Right atrium auricular region (tissue), 2 donors: ENCODE measurements around the gene GJE1. TPM values are rescaled to one million over a fixed set of nuclear protein-coding genes. Genes with fewer than 3 reads are reported as not detected.

ENCODE experiments used
- DNase-seq: peaks from one replicate; pipeline ENCODE4 v3.0.0-alpha.2; 2019; ENCODE audit warnings: low spot score
- H3K27ac ChIP-seq, 2 donors: fragments of 200-600 bp; sonication (generic); 1 replicate in 1 of 2; 2 replicates in 1 of 2; pipeline ENCODE4 v1.5.1; 2016 to 2019
- H3K27me3 ChIP-seq, 2 donors: fragments of 200-600 bp; sonication (generic); one replicate each; pipeline versions ENCODE4 v1.5.1 to v1.6.0; 2017 to 2019
- H3K36me3 ChIP-seq: fragments of 200-600 bp; sonication (generic); one replicate; pipeline ENCODE4 v1.5.1; 2016
- H3K4me1 ChIP-seq, 2 donors: fragments of 200-600 bp; sonication (generic); one replicate each; pipeline versions ENCODE4 v1.5.1 to v1.6.0; 2017 to 2019
- H3K4me3 ChIP-seq, 2 donors: fragments of 200-600 bp; sonication (generic); 1 replicate in 1 of 2; 2 replicates in 1 of 2; pipeline ENCODE4 v1.5.1; 2017 to 2019; ENCODE audit warnings: mild to moderate bottlenecking in 1 of 2, moderate library complexity in 1 of 2
- H3K9me3 ChIP-seq, 2 donors: fragments of 200-600 bp; sonication (generic); one replicate each; pipeline ENCODE4 v1.5.1; 2019
- CTCF ChIP-seq, 2 donors: fragments of 200-600 bp; sonication (generic); IDR thresholded peaks; one replicate each; pipeline ENCODE4 v1.5.1; 2019; ENCODE audit warnings: antibody characterized with exemption in 2 of 2
- total RNA-seq, 2 donors: library from RNA; depleted of rRNA; stranded (reverse); fragments of >200 nt; gene quantifications; one replicate each; pipeline ENCODE4 v1.1.0, GENCODE V29; 2016

The GJE1 gene
- total RNA-seq, 2 donors from 2014 or later: not detected

GRCh38 chr6:142183351-142183750 is 50.6 kb downstream of the GJE1 start:
- no peak overlapping the region for H3K27ac ChIP-seq
- no peak for TF ChIP-seq CTCF (IDR thresholded peaks at IDR 0.05)
- H3K9me3 ChIP-seq: peaks cover 0 to 3% of the 10 kb centered on the region in 2 donors
- H3K27me3 ChIP-seq: no peaks in the 10 kb centered on the region
- H3K36me3 ChIP-seq: peaks cover 2% of the 10 kb centered on the region
- DNase-seq: no peak
- H3K4me3 ChIP-seq: no peak overlapping the region
- H3K4me1 ChIP-seq: no peaks in the 10 kb centered on the region

GRCh38 chr6:142184307-142184706 is 51.6 kb downstream of the GJE1 start:
- no peaks in the 10 kb centered on the region for H3K4me1 ChIP-seq
- DNase-seq: no peak
- no peak overlapping the region for H3K27ac ChIP-seq
- H3K4me3 ChIP-seq: no peak overlapping the region
- H3K36me3 ChIP-seq: no peaks in the 10 kb centered on the region
- H3K27me3 ChIP-seq: no peaks in the 10 kb centered on the region
- no peak for TF ChIP-seq CTCF (IDR thresholded peaks at IDR 0.05)
- no peaks in the 10 kb centered on the region for H3K9me3 ChIP-seq

Other genes starting within 250 kb of the GJE1 start
- gene NMBR, start 14.2 kb downstream of the GJE1 start, total RNA-seq: not detected
- 10 to 100 TPM; 28.2 to 36.4 TPM for gene VTA1, start 14.3 kb downstream of the GJE1 start, total RNA-seq
- gene ADGRG6, start 169.1 kb downstream of the GJE1 start, total RNA-seq: 10 to 100 TPM in 1 of 2 donors, 1 to 10 TPM in 1; 9.2 to 20.6 TPM